A549 (cell line): ENCODE measurements around the gene GTPBP6. TPM values are rescaled to one million over a fixed set of nuclear protein-coding genes. Genes with fewer than 3 reads are reported as not detected.
A peak's percentile ranks its signal among the peaks of the same experiment; 100 is the strongest.

Experiments
- ATAC-seq, 2 experiments: fragments of 200-7000 bp in 1 of 2; fragments of >200 bp in 1 of 2; cut with Nextera tagmentation in 1 of 2; cut with Tn5 transposase in 1 of 2; 3 replicates each; pipeline versions ENCODE4 v1.8.0 to v1.9.1; 2018 to 2020; ENCODE audit warnings: mild to moderate bottlenecking in 1 of 2, moderate library complexity in 1 of 2
- CTCF ChIA-PET: fragments of 300-600 bp; sonication (Branson Sonifier 250); formaldehyde crosslinking; extraction: SDS; loops from one replicate; lab custom pipeline; 2021; ENCODE audit warnings: antibody characterized with exemption, inconsistent platforms; lab: Yijun Ruan, JAX
- POLR2A ChIA-PET: fragments of 350-600 bp; formaldehyde crosslinking; extraction: SDS; loops from one replicate; lab custom pipeline; 2021; ENCODE audit warnings: antibody characterized with exemption, inconsistent platforms; lab: Yijun Ruan, JAX
- DNase-seq, 2 experiments: peaks; one replicate each; pipeline versions ENCODE4 v3.0.0 to v3.0.0-alpha.2; 2011 to 2016; ENCODE audit warnings: low read depth in 1 of 2, low spot score in 1 of 2
- FAIRE-seq: peaks from 2 replicates; lab custom pipeline; 2011; peaks lifted over from hg19 to GRCh38; lab: Jason Lieb, UNC
- H3K27ac ChIP-seq, 2 experiments: fragments of >200 bp; sonication (Bioruptor Twin); formaldehyde crosslinking; 3 replicates each; pipeline ENCODE4 v1.5.1; 2016 to 2017
- H3K4me1 ChIP-seq: fragments of >200 bp; sonication (Bioruptor Twin); formaldehyde crosslinking; 3 replicates; pipeline ENCODE4 v1.6.1; 2016
- H3K4me2 ChIP-seq: fragments of >200 bp; sonication (Bioruptor Twin); formaldehyde crosslinking; 3 replicates; pipeline ENCODE4 v1.6.1; 2016
- H3K4me3 ChIP-seq: fragments of >200 bp; sonication (Bioruptor Twin); formaldehyde crosslinking; 3 replicates; pipeline ENCODE4 v1.5.1; 2016
- H3K9me3 ChIP-seq: fragments of >200 bp; sonication (Bioruptor Twin); formaldehyde crosslinking; 3 replicates; pipeline ENCODE4 v1.6.1; 2016
- BCL3 ChIP-seq: fragments of >200 bp; sonication (Bioruptor Twin); formaldehyde crosslinking; IDR thresholded peaks from 3 replicates; pipeline ENCODE4 v1.6.1; 2016
- BHLHE40 ChIP-seq: IDR thresholded peaks from 2 replicates; pipeline ENCODE4 v1.6.1; 2012; ENCODE audit warnings: low read depth, low read length, inconsistent platforms
- CBX2 ChIP-seq: fragments of 200-600 bp; sonication (generic); IDR thresholded peaks from 2 replicates; pipeline ENCODE4 v1.6.1; 2016; ENCODE audit warnings: low read depth, mild to moderate bottlenecking, borderline replicate concordance
- CHD2 ChIP-seq: fragments of 150-350 bp; IDR thresholded peaks from 2 replicates; pipeline ENCODE4 v1.6.1; 2014; ENCODE audit warnings: low read length; ENCODE audit not compliant: partially characterized antibody
- CHD4 ChIP-seq: fragments of 200-600 bp; sonication (generic); IDR thresholded peaks from 2 replicates; pipeline ENCODE4 v1.6.1; 2016; ENCODE audit warnings: antibody characterized with exemption, mild to moderate bottlenecking, borderline replicate concordance
- EHF ChIP-seq: fragments of 250-450 bp; sonication (Bioruptor Pico); IDR thresholded peaks from 2 replicates; pipeline ENCODE4 v1.5.0; 2020; ENCODE audit warnings: mild to moderate bottlenecking
- EHMT2 ChIP-seq: fragments of 200-600 bp; sonication (generic); IDR thresholded peaks from 2 replicates; pipeline ENCODE4 v1.6.1; 2016; ENCODE audit warnings: antibody characterized with exemption, low read depth, mild to moderate bottlenecking, moderate library complexity
- ELK1 ChIP-seq: fragments of 150-350 bp; IDR thresholded peaks from 2 replicates; pipeline ENCODE4 v1.6.1; 2014; ENCODE audit warnings: low read depth, mild to moderate bottlenecking, low read length
- EP300 ChIP-seq, 2 experiments: fragments of >200 bp; sonication (Bioruptor Twin); formaldehyde crosslinking; IDR thresholded peaks; 2 replicates in 1 of 2; 3 replicates in 1 of 2; pipeline ENCODE4 v1.6.1; 2016 to 2017
- ESRRA ChIP-seq: fragments of 150-350 bp; IDR thresholded peaks from 2 replicates; pipeline ENCODE4 v1.6.1; 2014; ENCODE audit warnings: mild to moderate bottlenecking, low read length, borderline replicate concordance
- FOXS1 ChIP-seq: fragments of 250-450 bp; sonication (Bioruptor Pico); IDR thresholded peaks from 2 replicates; pipeline ENCODE4 v1.5.0; 2020; ENCODE audit warnings: mild to moderate bottlenecking, moderate library complexity
- GATA3 ChIP-seq: IDR thresholded peaks from 2 replicates; pipeline ENCODE4 v1.6.1; 2012; ENCODE audit warnings: borderline replicate concordance
- HDAC2 ChIP-seq: fragments of 200-600 bp; sonication (generic); IDR thresholded peaks from 2 replicates; pipeline ENCODE4 v1.6.1; 2016
- HEYL ChIP-seq: fragments of 250-450 bp; sonication (Bioruptor Pico); IDR thresholded peaks from 2 replicates; pipeline ENCODE4 v1.8.0; 2021; ENCODE audit warnings: mild to moderate bottlenecking, moderate library complexity
- HOXB13 ChIP-seq: fragments of 250-450 bp; sonication (Bioruptor Pico); IDR thresholded peaks from 2 replicates; pipeline ENCODE4 v1.5.0; 2020; ENCODE audit warnings: low read depth, mild to moderate bottlenecking, moderate library complexity
- JUNB ChIP-seq: fragments of >200 bp; sonication (Bioruptor Twin); formaldehyde crosslinking; IDR thresholded peaks from 2 replicates; pipeline ENCODE4 v1.6.1; 2016
- KDM1A ChIP-seq: fragments of 200-600 bp; sonication (generic); IDR thresholded peaks from 2 replicates; pipeline ENCODE4 v1.6.1; 2016; ENCODE audit warnings: low read depth, mild to moderate bottlenecking
- MAFK ChIP-seq: fragments of 450-650 bp; IDR thresholded peaks from 2 replicates; pipeline ENCODE4 v1.6.1; 2014; ENCODE audit not compliant: partially characterized antibody
- MAX ChIP-seq: IDR thresholded peaks from 2 replicates; pipeline ENCODE4 v1.6.1; 2012
- MAZ ChIP-seq: fragments of 150-350 bp; IDR thresholded peaks from 2 replicates; pipeline ENCODE4 v1.6.1; 2014; ENCODE audit warnings: antibody characterized with exemption, low read depth, low read length, borderline replicate concordance
- MYC ChIP-seq: IDR thresholded peaks from 2 replicates; pipeline ENCODE4 v1.6.1; 2012; ENCODE audit warnings: mild to moderate bottlenecking, inconsistent platforms, low read length, improper control_type of control experiment, borderline replicate concordance
- NFE2L2 ChIP-seq: fragments of 150-350 bp; conservative IDR thresholded peaks from 2 replicates; pipeline ENCODE4 v1.6.1; 2014; ENCODE audit warnings: low read length
- NPAS2 ChIP-seq: fragments of 250-450 bp; sonication (Bioruptor Pico); IDR thresholded peaks from 2 replicates; pipeline ENCODE4 v1.8.0; 2022; ENCODE audit warnings: mild to moderate bottlenecking, moderate library complexity, borderline replicate concordance
- NR3C1 ChIP-seq: fragments of >200 bp; sonication (Bioruptor Twin); formaldehyde crosslinking; IDR thresholded peaks from 3 replicates; pipeline ENCODE4 v1.6.1; 2017
- PHF8 ChIP-seq: fragments of 200-600 bp; sonication (generic); IDR thresholded peaks from 2 replicates; pipeline ENCODE4 v1.6.1; 2016; ENCODE audit warnings: low read depth, mild to moderate bottlenecking, antibody characterized with exemption, moderate library complexity, borderline replicate concordance
- POLR2AphosphoS2 ChIP-seq: conservative IDR thresholded peaks from 2 replicates; pipeline ENCODE4 v1.6.1; 2012; ENCODE audit warnings: low read length, improper control_type of control experiment, inconsistent platforms
- RARB ChIP-seq: fragments of 250-450 bp; sonication (Bioruptor Pico); IDR thresholded peaks from 2 replicates; pipeline ENCODE4 v1.8.0; 2021; ENCODE audit warnings: mild to moderate bottlenecking, moderate library complexity
- RCOR1 ChIP-seq: fragments of 150-350 bp; IDR thresholded peaks from 2 replicates; pipeline ENCODE4 v1.6.1; 2014; ENCODE audit warnings: antibody characterized with exemption, low read length, low read depth
- SMC3 ChIP-seq: fragments of >200 bp; sonication (Bioruptor Twin); formaldehyde crosslinking; IDR thresholded peaks from 3 replicates; pipeline ENCODE4 v1.6.1; 2018; ENCODE audit warnings: inconsistent platforms
- TFCP2L1 ChIP-seq: fragments of 250-450 bp; sonication (Bioruptor Pico); IDR thresholded peaks from 2 replicates; pipeline ENCODE4 v1.5.0; 2021; ENCODE audit warnings: mild to moderate bottlenecking
- TP53 ChIP-seq: fragments of 250-450 bp; sonication (Bioruptor Pico); IDR thresholded peaks from 2 replicates; pipeline ENCODE4 v1.5.0; 2021; ENCODE audit warnings: mild to moderate bottlenecking, moderate library complexity
- ZFP36 ChIP-seq: fragments of 450-650 bp; IDR thresholded peaks from 2 replicates; pipeline ENCODE4 v1.6.1; 2014; ENCODE audit warnings: borderline replicate concordance; ENCODE audit not compliant: partially characterized antibody
- ZNF302 ChIP-seq: fragments of 250-450 bp; sonication (Bioruptor Pico); IDR thresholded peaks from 2 replicates; pipeline ENCODE4 v1.9.0; 2021; ENCODE audit warnings: inconsistent platforms, mild to moderate bottlenecking, moderate library complexity
- ZSCAN20 ChIP-seq: fragments of 250-450 bp; sonication (Bioruptor Pico); IDR thresholded peaks from 2 replicates; pipeline ENCODE4 v1.8.0; 2022; ENCODE audit warnings: mild to moderate bottlenecking, moderate library complexity
- WGBS: methylation state at CpG from one replicate; pipeline ENCODE4 v1.1.6; 2017; ENCODE audit errors: missing lambda C conversion rate; 5-methylcytosine and 5-hydroxymethylcytosine counted together
- polyA plus RNA-seq, 4 experiments: library from polyadenylated mRNA; depleted of rRNA in 3 of 4; stranded (reverse); fragments of >200 nt; fragmentation: RNase III in 1 of 4; extraction: RNeasy Plus Mini Kit Qiagen cat#74134 plus additional on column Dnase treatment in 1 of 4; gene quantifications; 2 replicates in 3 of 4; 3 replicates in 1 of 4; pipeline ENCODE4 v1.2.3, GENCODE V29; 2011 to 2017
- TF ChIP-seq, protein P1 (sequence below): fragments of 200-600 bp; sonication (generic); IDR thresholded peaks from 2 replicates; pipeline ENCODE4 v1.6.1; 2016; ENCODE audit warnings: antibody characterized with exemption, mild to moderate bottlenecking, moderate library complexity
- TF ChIP-seq, protein P2 (sequence below): IDR thresholded peaks from 2 replicates; pipeline ENCODE4 v1.6.1; 2012

The GTPBP6 gene
- polyA plus RNA-seq, 2 of the 4 experiments (the other 2 are of a cell fraction): 26.0 to 41.2 TPM

DNA sequence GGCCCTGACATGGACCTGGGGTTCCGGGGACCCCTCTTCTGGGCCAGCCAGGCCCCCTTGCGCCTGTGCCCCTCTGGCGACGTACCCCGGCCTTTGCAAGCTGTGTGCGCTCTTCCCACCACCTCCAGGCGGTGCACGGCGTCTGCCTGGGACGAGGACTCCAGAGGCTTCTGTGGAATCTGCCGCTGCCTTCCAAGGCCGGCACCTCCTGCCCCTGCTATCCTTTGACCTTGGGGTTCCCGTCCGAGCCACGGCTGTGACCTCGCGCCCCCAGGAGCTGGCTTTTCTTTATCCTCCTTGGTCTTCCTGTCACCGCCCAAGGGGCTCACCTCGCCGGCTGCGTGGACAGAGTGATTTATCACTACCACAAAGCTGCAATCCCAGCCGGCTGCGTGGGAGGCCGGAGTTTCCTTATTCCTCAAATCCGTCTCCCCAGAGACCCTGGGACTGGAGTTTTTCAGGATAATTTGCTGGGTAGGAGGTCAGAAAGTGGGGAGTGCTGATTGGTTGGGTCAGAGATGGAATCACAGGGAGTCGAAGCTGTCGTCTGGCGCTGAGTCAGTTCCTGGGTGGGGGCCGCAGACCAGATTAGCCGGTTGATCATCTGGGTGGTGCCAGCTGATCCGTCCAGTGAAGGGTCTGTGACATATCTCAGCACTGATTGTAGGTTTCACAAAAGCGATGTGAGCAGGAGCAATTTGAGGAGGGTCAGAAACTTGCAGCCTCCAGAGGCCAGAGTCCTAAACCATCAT lies 57.3 kb downstream of the GTPBP6 start:
- POLR2A ChIA-PET: no interaction called here
- CTCF ChIA-PET: no interaction called here
- DNase-seq (peak; percentile 24 to 82), ATAC-seq (peak; percentile 70 to 74), FAIRE-seq (peak; percentile 92)
- Histone ChIP-seq H3K4me3 (peak overlapping the region; percentile 24), H3K4me2 (peak overlapping the region; percentile 91), H3K4me1 (peaks cover 64% of the 10 kb centered on the region), H3K9me3 (no peaks in the 10 kb centered on the region), H3K27ac (peak overlapping the region; percentile 93 to 96)
- WGBS: 14% methylated on average over 31 of the region's 32 CpGs
- TF ChIP-seq RCOR1 (no peak), RARB (no peak), ESRRA (no peak), JUNB (no peak), TFCP2L1 (CRISPR knock-in tag) (no peak), TP53 (CRISPR knock-in tag) (no peak), EHF (CRISPR knock-in tag) (no peak), CHD2 (no peak), MYC (no peak), FOXS1 (CRISPR knock-in tag) (no peak), HOXB13 (CRISPR knock-in tag) (no peak), CHD4 (no peak), ZNF302 (no peak), MAX (peak; percentile 72), GATA3 (peak; percentile 25; the same call in 1 of the 2 replicates), PHF8 (no peak), ZFP36 (no peak), HEYL (CRISPR knock-in tag) (no peak), BCL3 (no peak), NPAS2 (no peak), SMC3 (0 out of 3 replicates have a peak, but pooled peaks have one; percentile 13), NR3C1 (no peak), HDAC2 (no peak), POLR2AphosphoS2 (no peak), NFE2L2 (no peak), KDM1A (no peak), MAFK (peak; percentile 13), EHMT2 (no peak), EP300 (IDR thresholded peaks at IDR 0.05) (peak; percentile 16 to 35; a peak in 2 of 5 replicates), ZSCAN20 (CRISPR knock-in tag) (no peak), MAZ (no peak), CBX2 (no peak), BHLHE40 (no peak), ELK1 (no peak)
- TF ChIP-seq, protein P1, sequence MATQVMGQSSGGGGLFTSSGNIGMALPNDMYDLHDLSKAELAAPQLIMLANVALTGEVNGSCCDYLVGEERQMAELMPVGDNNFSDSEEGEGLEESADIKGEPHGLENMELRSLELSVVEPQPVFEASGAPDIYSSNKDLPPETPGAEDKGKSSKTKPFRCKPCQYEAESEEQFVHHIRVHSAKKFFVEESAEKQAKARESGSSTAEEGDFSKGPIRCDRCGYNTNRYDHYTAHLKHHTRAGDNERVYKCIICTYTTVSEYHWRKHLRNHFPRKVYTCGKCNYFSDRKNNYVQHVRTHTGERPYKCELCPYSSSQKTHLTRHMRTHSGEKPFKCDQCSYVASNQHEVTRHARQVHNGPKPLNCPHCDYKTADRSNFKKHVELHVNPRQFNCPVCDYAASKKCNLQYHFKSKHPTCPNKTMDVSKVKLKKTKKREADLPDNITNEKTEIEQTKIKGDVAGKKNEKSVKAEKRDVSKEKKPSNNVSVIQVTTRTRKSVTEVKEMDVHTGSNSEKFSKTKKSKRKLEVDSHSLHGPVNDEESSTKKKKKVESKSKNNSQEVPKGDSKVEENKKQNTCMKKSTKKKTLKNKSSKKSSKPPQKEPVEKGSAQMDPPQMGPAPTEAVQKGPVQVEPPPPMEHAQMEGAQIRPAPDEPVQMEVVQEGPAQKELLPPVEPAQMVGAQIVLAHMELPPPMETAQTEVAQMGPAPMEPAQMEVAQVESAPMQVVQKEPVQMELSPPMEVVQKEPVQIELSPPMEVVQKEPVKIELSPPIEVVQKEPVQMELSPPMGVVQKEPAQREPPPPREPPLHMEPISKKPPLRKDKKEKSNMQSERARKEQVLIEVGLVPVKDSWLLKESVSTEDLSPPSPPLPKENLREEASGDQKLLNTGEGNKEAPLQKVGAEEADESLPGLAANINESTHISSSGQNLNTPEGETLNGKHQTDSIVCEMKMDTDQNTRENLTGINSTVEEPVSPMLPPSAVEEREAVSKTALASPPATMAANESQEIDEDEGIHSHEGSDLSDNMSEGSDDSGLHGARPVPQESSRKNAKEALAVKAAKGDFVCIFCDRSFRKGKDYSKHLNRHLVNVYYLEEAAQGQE: no peak
- TF ChIP-seq, protein P2, sequence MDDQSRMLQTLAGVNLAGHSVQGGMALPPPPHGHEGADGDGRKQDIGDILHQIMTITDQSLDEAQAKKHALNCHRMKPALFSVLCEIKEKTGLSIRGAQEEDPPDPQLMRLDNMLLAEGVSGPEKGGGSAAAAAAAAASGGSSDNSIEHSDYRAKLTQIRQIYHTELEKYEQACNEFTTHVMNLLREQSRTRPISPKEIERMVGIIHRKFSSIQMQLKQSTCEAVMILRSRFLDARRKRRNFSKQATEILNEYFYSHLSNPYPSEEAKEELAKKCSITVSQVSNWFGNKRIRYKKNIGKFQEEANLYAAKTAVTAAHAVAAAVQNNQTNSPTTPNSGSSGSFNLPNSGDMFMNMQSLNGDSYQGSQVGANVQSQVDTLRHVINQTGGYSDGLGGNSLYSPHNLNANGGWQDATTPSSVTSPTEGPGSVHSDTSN: no peak
